ENCODE data around the gene BCLAF1.
A peak's percentile ranks its signal among the peaks of the same experiment; 100 is the strongest.

BCLAF1 gene

DNA sequence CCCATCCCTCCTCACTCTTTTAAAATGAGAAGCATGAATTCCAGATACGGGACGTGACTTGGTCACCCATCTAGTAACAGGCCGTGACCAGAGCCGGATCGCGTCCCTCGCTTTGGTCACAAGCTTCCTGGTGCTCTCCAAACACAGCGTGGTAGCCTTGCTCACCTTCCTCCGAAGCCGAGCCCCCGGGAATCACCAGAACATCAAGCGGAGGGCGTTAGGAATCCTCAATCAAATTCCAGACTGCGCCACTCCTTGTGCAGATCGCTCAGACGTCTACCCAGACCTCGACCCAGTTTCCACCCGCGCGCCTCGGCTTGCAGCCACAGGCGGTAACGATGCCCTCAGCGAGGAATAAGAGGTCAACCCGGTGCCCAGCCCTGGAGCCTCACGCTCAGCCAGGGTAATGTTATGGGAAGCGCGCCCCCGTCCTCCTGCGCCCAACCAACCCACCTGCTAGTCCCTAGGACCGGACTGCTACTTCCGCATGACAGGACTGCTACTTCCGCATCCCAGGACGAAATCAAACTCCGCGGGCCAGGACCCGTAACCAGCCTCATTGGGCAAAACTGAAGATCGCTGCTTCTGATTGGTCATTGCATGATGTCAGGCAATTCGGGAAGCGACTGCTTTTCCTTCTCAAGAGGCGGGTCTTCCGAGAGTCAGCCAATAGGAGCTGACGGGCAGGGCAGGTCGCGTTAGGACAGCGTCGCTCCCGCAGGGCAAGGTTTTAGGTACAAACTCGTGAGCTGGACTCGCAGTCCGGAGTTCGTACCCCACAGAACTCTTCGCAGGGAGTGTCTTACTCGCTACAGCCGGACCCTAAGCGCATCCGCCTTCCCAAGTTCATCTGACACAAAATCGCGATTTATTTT lies 39.6 kb downstream of the BCLAF1 start, which contains the start of gene MTFR2:
Gene MTFR2 (minus strand): TSS at position 501 of the 875 bp plus-strand sequence. CDS start 1,212 bp downstream, outside the sequence.
- TF ChIP-seq, protein P1, sequence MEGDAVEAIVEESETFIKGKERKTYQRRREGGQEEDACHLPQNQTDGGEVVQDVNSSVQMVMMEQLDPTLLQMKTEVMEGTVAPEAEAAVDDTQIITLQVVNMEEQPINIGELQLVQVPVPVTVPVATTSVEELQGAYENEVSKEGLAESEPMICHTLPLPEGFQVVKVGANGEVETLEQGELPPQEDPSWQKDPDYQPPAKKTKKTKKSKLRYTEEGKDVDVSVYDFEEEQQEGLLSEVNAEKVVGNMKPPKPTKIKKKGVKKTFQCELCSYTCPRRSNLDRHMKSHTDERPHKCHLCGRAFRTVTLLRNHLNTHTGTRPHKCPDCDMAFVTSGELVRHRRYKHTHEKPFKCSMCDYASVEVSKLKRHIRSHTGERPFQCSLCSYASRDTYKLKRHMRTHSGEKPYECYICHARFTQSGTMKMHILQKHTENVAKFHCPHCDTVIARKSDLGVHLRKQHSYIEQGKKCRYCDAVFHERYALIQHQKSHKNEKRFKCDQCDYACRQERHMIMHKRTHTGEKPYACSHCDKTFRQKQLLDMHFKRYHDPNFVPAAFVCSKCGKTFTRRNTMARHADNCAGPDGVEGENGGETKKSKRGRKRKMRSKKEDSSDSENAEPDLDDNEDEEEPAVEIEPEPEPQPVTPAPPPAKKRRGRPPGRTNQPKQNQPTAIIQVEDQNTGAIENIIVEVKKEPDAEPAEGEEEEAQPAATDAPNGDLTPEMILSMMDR (IDR thresholded peaks at IDR 0.05) = no peak
- Histone ChIP-seq H3K4me3 (peak within 1 kb of the TSS; percentile 76), H3K27ac (peak within 1 kb of the TSS; percentile 15 to 61)
- peak; percentile 96 for DNase-seq (ENCODE audit: low spot score)

GRCh38 chr6:136249336-136249735 lies 40.3 kb downstream of the BCLAF1 start:
- no peak for DNase-seq (ENCODE audit: low spot score)
- Histone ChIP-seq H3K4me3 (peak overlapping the region; percentile 76), H3K27ac (no peak overlapping the region)
- TF ChIP-seq, protein P1 (IDR thresholded peaks at IDR 0.05) = no peak

GRCh38 chr6:136244061-136244616 lies 45.5 kb downstream of the BCLAF1 start:
- no peak for DNase-seq (ENCODE audit: low spot score)
- TF ChIP-seq, protein P1 (IDR thresholded peaks at IDR 0.05) = no peak
- H3K4me3 ChIP-seq = no peak overlapping the region
- no peak overlapping the region for H3K27ac ChIP-seq

DNA sequence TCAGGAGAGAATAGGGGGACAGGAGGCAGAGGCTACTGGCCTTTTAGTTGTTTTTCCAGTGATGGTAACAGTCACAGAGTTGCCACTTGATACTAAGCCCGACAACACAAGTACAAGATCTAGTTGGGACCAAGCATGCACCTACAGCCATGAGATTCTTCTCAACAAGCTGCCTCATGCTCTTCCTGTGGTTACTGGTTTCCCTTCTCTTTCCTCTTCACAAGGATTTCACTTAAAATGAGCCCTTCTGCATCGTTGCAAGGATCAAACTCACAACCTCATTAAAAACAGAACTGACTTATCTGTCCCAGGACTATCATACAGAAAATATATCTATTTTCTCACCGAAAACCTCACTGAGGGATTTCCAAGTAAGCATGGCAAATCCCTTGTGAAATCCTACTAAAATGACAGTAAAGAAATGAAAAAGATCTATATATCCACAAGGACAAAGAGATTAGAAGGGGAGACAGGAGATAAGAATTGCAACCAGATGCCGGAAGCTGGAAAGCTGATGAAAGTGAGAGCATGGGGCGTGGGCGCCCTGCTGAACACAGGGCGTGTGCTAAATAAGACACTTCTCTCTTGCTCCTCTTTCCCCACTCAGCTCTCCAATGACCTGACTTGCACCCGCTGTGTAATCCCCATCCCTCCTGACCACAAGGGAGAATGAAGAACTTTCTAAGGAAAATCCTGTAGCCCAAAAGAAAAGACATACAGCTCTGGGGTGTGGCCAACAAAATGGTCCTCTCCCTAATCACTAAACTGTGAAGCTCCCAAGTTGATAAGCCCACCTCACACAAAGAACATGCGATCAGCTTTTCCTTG lies 53.0 kb downstream of the BCLAF1 start:
- H3K27ac ChIP-seq = no peak overlapping the region
- no peak for DNase-seq (ENCODE audit: low spot score)
- H3K4me3 ChIP-seq = no peak overlapping the region
- TF ChIP-seq, protein P1 (IDR thresholded peaks at IDR 0.05) = no peak

- TF ChIP-seq, protein P1 (IDR thresholded peaks at IDR 0.05) = no peak
- no peak overlapping the region for H3K4me3 ChIP-seq
- no peak overlapping the region for H3K27ac ChIP-seq
- DNase-seq (ENCODE audit: low spot score) = no peak
Measured at GRCh38 chr6:136235233-136235564, 54.4 kb downstream of the BCLAF1 start.

- TF ChIP-seq, protein P1 (IDR thresholded peaks at IDR 0.05) = no peak
Measured at GRCh38 chr6:136232701-136233100, 56.9 kb downstream of the BCLAF1 start.

More at GRCh38 chr6:136232701-136233100, 56.9 kb downstream of the BCLAF1 start:
- Histone ChIP-seq H3K4me3 (no peak overlapping the region), H3K27ac (no peak overlapping the region)
- DNase-seq (ENCODE audit: low spot score) = no peak
